Thyroid gland (tissue), 4 donors: ENCODE measurements around the gene ATF4.

ENCODE experiments used
- POLR2A ChIP-seq, 2 donors: fragments of 450-650 bp; IDR thresholded peaks; one replicate each; pipeline ENCODE4 v1.6.1; 2017; ENCODE audit warnings: antibody characterized with exemption in 2 of 2, mild to moderate bottlenecking in 2 of 2, moderate library complexity in 1 of 2
- TF ChIP-seq, protein P1 (sequence below), 6 experiments: fragments of 200-600 bp in 3 of 6; fragments of 450-650 bp in 3 of 6; sonication (generic) in 3 of 6; IDR thresholded peaks; one replicate each; pipeline ENCODE4 v1.5.1; 2016 to 2019; ENCODE audit warnings: antibody characterized with exemption in 6 of 6, mild to moderate bottlenecking in 2 of 6, inconsistent platforms in 1 of 6, moderate library complexity in 1 of 6

GRCh38 chr22:39527481-39527961, 7.2 kb downstream of the ATF4 start:
- TF ChIP-seq, protein P1, sequence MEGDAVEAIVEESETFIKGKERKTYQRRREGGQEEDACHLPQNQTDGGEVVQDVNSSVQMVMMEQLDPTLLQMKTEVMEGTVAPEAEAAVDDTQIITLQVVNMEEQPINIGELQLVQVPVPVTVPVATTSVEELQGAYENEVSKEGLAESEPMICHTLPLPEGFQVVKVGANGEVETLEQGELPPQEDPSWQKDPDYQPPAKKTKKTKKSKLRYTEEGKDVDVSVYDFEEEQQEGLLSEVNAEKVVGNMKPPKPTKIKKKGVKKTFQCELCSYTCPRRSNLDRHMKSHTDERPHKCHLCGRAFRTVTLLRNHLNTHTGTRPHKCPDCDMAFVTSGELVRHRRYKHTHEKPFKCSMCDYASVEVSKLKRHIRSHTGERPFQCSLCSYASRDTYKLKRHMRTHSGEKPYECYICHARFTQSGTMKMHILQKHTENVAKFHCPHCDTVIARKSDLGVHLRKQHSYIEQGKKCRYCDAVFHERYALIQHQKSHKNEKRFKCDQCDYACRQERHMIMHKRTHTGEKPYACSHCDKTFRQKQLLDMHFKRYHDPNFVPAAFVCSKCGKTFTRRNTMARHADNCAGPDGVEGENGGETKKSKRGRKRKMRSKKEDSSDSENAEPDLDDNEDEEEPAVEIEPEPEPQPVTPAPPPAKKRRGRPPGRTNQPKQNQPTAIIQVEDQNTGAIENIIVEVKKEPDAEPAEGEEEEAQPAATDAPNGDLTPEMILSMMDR (IDR thresholded peaks at IDR 0.05), result no peak
- no peak for TF ChIP-seq POLR2A (IDR thresholded peaks at IDR 0.05)
